NAMALWA (cell line): Measurements from ENCODE around the gene MRPL42.
A peak's percentile ranks its signal among the peaks of the same experiment; 100 is the strongest.
"Not testable (repeated sequence)": the region's sequence is repeated elsewhere in the genome, so short reads cannot be mapped to it uniquely, and the experiment has no call there.

Experiments
- DNase-seq: peaks from one replicate; pipeline ENCODE4 v3.0.0-alpha.2; 2015; ENCODE audit warnings: low spot score

MRPL42 gene

GRCh38 chr12:93447555-93448290 lies 19.6 kb upstream of the MRPL42 start:
- DNase-seq = no peak

DNA sequence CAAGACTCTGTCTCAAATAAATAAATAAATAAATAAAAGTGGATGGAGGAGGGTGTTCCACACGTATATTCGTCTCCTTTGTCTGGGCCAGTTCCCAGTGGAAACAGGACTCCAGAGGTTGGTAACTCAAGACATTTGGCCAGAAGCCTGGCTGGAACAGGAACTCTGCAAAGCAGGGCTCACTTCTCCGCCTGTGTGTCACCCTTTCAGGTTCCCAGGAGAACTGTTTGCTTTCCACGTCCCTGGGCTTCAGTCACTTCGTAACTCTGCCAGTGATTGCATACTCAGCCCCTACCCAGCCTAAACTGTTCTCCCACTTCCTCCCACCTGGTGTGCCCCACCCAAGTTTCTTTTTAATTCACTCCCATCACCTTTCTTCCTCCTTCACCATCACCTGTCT lies 18.5 kb upstream of the MRPL42 start:
- DNase-seq = no peak

DNA sequence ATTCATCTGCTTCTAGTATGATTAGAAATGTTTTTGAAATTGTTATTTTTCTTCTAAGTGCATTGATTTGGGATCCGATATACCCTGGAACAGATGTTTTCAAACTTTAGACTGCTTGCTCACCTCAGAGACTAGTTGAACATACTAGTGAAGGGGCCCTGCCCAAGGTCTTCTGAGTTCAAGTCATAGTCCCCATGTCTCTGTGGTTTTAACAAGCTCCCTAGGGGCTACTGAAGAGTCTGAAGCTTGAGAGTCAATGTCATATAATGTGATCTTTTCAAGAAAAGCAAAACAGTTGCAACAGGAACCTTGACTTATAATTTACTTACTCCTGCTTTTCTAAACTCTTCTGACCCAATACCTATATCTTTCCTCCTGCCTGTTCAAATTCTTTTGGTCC lies 18.0 kb upstream of the MRPL42 start:
- peak; percentile 58 for DNase-seq

GRCh38 chr12:93451423-93452158 lies 15.7 kb upstream of the MRPL42 start:
- no peak for DNase-seq

- DNase-seq = no peak
These were observed 13.7 kb upstream of the MRPL42 start for GRCh38 chr12:93453633-93454032.

- no peak for DNase-seq
These were observed 11.2 kb upstream of the MRPL42 start for GRCh38 chr12:93456077-93456476.

DNA sequence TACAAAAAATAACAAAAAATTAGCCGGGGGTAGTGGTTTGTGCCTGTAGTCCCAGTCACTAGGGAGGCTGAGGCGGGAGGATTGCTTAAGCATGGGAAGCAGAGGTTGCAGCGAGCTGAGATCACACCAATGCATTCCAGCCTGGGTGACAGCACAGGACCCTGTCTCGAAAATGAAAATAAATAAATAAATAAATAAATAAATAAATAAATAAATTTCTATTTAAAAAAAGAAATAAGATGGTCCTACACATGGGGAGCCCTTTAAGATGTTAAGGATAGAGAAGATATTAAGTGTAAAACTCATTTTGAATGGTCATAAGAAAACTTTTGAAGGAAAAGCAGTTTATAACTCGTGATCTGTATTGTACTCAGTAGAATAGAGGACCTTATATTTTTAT lies 8.2 kb upstream of the MRPL42 start:
- no peak for DNase-seq

DNA sequence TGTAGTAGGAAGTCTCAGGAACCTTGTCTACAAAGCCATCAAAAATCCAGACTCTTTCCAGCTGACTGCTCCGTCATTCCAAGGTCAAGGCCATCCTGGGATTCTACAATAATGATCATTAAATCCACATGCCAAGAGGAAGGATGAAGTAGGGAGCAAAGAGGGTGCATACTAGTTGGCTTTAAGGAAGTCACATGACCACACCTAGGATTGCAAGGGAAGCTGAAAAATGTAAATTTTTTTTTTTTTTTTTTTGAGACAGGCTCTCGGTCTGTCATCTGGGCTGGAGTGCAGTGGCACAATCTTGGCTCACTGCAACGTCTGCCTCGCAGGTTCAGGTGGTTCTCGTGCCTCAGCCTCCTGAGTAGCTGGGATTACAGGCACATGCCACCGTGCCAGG lies 7.3 kb upstream of the MRPL42 start:
- DNase-seq = no peak

GRCh38 chr12:93460902-93461301 lies 6.4 kb upstream of the MRPL42 start:
- no peak for DNase-seq

GRCh38 chr12:93461503-93461902 lies 5.8 kb upstream of the MRPL42 start:
- DNase-seq = no peak

DNA sequence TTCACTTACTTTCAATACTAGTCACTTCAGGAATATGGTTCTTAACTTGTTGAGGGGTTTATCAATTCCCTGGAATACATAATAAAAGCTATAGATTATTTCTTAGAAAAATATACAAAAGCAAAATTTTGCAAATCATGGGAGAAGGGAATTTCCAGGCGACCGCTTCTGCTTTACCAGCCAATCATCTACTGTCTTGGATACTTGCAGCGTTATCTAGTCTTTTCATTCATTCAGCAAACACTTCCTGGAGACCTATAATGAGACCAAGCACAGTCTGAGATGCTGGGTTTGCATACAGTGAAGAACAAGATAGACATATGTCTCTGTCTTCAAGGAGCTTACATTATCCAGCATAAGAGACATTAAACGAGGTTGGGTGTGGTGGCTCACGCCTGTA lies 1.5 kb upstream of the MRPL42 start:
- DNase-seq = no peak

DNA sequence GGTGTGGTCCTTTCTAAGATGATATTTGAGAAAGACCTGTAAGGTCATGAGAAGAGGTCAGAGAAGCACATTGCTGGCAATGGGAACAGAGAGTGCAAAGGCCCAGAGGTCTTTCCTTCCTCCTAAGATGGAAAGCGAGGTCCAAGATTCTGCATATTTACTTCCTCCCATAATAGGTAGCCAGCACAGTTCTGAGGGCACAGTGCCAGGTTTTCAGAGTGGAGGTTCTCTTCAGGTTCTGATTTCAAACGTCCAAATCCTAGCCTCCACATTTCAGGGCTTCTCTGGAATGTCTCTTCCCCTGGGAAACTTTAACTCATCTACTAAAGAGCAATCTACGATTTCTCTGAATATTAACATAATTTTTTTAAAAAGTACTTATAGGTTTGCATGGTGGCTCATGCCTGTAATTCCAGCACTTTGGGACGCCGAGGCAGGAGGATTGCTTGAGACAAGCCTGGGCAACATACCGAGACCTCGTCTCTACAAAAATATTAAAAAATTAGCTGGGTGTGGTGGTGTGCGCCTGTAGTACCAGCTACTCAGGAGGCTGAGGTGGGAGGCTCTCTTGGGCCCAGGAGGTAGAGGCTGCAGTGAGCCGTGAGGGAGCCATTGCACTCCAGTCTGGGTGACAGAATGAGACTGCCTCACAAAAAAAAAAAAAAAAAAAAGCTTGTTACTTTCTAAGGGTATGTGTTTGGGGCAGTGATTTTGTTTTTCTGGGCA lies 526 bp upstream of the MRPL42 start:
- no peak for DNase-seq

DNA sequence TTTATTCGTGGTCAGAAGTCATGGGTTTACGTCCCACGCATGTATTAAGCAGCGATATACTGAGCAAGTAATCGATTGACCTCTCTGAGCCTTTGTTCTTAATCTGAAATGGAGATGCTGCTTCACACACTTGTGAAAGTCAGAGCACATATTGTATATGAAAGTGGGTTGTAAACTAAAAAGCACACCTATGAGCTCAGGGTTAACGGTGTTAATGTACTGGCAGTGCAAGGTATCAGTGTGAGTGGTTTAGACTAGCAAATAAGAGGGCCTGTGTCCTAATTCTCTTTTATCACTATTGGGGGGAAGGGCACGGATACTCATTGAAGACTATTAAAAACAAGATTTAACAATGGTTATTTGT lies 676 bp downstream of the MRPL42 start:
- DNase-seq = no peak

GRCh38 chr12:93469386-93469785 lies 2.1 kb downstream of the MRPL42 start:
- DNase-seq = no peak

DNA sequence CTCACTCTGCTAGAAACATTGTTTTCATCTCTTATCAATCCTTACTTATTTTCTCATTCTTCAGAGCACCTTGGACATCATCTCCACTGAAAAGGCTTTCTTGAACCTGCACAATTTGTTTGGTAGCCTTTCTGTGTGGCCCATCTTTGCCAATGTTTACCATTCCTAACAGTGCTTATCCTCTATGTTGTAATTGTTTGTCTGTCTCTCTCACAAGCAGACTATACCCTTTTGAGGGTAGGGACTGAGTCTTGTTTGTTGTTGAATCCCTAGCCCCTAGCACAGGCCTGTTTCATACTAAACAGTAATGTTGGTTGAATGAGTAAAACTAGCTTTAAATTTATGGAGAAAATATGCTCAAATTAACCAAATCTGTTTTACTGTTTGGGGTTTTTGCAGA lies 9.2 kb downstream of the MRPL42 start:
- no peak for DNase-seq

DNA sequence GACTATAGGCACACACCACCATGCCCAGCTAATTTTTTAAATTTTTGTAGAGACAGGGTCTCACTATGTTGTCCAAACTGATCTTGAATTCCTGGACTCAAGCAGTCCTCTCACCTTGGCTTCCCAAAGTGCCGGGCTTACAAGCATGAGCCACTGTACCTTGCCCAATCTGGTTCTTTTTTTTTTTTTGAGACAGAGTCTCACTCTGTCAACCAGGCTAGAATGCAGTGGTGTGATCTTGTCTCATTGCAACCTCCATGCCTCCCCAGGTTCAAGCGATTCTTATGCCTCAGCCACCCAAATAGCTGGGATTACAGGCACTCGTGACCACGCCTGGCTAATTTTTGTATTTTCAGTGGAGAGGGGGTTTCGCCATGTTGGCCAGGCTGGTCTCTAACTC lies 15.4 kb downstream of the MRPL42 start:
- no peak for DNase-seq

GRCh38 chr12:93483151-93483807 lies 16.0 kb downstream of the MRPL42 start:
- no peak for DNase-seq

GRCh38 chr12:93484315-93484981 lies 17.1 kb downstream of the MRPL42 start:
- no peak for DNase-seq

GRCh38 chr12:93492808-93493207 lies 25.5 kb downstream of the MRPL42 start:
- not testable (repeated sequence) for DNase-seq

GRCh38 chr12:93494096-93494495 lies 26.8 kb downstream of the MRPL42 start:
- DNase-seq = no peak

DNA sequence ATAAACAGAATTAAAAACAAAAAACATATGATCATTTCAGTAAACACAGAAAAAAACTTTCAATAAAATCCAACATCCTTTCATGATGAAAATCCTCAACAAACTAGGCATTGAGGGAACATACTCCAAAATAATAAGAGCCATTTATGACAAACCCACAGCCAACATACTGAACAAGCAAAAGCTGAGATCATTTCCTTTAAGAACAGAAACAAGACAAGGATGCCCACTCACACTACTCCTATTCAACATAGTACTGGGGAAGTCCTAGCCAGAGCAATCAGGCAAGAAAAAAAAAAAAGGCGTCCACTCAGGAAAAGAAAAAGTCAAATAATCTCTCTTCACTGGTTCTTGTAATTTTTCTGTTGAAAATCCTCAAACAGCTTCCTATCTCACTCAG lies 30.1 kb downstream of the MRPL42 start:
- DNase-seq = no peak

- not testable (repeated sequence) for DNase-seq
These were observed 31.5 kb downstream of the MRPL42 start for GRCh38 chr12:93498813-93499212.
